ENCODE data around the gene SKI.

Gene SKI

DNA sequence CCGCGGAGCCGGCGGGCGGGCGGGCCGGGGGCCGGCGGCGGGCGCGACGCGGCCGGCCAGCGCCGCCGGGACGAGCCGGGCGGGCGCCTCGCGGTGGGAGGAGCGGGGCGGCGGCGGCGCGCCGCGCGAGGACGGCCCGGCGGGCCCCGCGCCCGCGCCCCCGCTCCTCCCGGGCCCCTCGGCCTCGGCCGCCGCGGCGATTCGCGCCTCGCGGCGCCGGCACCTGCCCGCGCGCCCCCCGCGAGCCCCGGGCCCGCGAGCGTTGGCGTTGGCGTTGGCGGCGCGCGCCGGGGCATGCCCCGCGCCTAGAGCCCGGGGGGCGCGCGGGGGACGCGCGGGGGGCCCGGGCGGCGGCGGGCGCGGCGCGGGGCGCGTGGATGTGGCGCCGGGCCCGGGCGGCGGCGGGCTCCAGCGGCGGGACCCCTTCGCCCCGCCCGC is at the start of gene SKI:
SKI (plus strand) TSS at position 163 of the 438 bp plus-strand sequence. CDS start 448 bp downstream, outside the sequence.
- DNase-seq, result no peak

DNA sequence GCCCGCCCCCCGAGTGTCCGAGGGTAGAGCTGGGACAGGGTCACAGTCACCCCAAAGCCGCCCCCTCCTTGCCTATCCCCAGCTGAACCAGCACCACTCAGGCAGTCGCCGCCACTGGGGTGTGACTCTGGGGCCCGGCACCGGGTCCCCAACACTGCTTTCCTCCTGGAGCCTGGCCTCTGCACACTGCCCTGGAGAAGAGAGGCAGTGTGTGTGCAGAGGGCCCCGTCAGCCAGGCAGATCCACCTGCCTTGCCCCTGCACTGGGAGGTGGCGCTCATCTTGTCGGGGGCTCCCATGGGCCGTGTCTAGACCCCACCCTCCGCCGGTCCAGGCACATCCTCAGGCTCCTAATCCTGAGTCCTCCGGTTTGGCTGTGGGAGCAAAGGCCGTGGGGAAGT is 49.2 kb upstream of the SKI start:
- DNase-seq, result no peak

DNA sequence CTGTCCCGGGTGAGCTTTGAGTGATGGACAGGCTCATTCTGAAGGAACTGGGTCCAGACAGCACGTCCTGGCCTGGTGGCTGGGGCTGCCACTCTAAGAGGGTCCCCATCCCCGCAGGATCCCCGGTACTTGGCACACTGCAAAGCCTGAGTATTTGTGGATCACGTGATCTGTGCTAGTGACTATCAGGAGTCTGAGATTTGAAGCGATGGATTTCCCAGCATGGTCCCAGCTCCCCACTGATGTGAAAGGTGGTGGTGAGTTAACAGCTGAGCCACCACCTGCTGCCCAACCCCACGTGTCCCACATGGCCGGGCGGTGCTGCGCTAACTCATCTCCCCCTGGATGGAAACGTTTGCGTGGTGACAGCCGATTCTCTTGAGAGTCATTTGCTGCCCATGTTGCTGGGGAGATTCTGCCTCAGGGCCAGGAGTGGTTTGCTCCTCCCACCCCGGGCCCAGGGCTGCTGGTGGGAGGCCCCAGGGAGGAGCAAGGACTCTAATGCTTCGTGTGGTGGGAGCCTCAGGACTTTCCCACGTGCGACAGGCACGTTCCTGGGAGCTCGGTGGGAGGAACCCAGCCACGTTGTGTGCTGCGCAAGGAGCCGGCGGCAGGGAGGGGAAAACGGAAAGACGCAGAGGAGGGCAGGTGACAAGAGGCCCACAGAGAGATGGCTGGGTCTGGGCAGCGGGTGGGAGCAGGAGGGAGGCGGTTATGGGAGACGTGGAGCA is 48.7 kb upstream of the SKI start:
- DNase-seq, result no peak

- no peak for DNase-seq
Measured at GRCh38 chr1:2180297-2181245, 47.5 kb upstream of the SKI start.

DNA sequence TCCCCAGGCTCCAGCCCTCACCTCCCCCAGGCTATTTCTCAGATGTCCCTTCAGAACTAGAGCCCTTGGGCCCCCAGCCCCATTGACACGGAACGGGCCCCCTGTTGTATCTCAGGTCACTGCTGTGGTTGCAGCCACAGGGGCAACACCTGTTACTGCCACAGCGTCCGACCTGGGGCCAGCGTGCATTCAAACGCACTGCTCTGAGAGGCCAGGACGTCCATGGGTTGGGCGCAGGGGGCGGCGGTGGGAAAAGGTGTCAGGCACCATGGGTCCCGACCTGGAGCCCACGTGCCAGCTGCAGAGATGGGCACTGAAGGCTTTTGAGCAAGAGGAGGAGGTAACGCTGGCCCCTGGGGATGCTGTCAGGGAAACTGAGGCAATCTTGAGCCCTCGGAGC is 46.8 kb upstream of the SKI start:
- no peak for DNase-seq

DNA sequence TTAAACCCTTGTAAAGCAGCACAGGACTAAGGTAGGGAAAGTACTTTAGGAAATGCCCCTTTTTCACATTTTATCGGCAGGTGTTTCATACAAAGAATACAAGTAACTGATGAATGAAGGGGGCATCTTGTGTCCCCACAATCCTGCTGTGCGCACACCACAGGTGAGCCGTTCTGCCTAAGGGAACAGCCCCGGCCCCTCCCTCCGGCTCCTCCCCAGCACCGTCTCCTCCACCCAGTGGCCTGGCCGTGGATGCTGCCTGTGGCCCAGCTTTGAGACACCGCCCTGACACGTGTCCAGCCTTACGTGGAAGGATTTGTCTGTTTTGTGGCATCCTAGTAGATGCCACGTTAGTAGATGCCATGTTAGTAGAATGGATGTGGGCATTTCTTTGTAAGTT is 46.4 kb upstream of the SKI start:
- DNase-seq, result no peak

DNA sequence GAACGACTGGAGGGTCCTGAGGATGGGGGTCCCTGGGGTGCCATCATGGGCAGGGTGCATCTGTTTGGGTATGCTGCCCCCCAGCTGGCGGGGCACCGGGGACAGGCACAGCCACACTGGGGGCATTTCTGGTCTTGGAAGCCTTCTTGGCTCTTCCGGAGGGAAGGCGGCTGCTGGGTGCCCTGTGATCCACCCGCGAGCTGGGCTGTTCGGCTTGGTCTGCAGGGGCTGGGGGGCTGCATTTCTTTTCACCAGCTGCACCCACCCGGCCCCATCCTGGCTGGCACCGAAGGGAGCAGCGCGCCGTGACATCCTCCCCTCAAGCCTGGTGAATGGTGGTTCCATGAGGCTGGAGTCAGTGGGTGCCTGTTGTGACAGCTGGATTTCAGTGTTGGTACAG is 45.7 kb upstream of the SKI start:
- DNase-seq, result no peak

DNA sequence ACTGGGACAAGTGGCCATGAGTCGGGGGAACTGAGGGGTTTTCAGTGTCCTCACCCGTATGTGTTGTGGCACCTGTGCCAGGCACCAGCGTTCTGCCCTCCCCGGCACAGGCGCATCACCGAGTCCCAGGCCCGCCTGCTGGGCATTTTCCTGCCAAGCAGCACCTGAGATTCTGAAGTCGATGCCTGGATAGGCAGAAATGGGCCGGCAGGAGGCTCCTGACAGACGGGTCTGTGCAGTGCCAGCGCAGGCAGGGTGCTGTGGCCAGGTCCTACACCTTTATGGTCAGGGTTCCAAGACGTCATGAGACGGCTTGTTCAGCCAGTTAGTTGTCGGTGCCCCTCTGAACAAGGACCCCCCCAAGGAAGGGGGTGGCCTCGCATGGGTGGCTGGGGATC is 44.2 kb upstream of the SKI start:
- no peak for DNase-seq

GRCh38 chr1:2184531-2184930 is 43.6 kb upstream of the SKI start:
- DNase-seq, result no peak

DNA sequence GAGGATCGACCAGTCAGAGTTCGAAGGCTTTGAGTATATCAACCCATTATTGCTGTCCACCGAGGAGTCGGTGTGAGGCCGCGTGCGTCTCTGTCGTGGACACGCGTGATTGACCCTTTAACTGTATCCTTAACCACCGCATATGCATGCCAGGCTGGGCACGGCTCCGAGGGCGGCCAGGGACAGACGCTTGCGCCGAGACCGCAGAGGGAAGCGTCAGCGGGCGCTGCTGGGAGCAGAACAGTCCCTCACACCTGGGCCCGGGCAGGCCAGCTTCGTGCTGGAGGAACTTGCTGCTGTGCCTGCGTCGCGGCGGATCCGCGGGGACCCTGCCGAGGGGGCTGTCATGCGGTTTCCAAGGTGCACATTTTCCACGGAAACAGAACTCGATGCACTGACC is 43.2 kb upstream of the SKI start:
- no peak for DNase-seq

DNA sequence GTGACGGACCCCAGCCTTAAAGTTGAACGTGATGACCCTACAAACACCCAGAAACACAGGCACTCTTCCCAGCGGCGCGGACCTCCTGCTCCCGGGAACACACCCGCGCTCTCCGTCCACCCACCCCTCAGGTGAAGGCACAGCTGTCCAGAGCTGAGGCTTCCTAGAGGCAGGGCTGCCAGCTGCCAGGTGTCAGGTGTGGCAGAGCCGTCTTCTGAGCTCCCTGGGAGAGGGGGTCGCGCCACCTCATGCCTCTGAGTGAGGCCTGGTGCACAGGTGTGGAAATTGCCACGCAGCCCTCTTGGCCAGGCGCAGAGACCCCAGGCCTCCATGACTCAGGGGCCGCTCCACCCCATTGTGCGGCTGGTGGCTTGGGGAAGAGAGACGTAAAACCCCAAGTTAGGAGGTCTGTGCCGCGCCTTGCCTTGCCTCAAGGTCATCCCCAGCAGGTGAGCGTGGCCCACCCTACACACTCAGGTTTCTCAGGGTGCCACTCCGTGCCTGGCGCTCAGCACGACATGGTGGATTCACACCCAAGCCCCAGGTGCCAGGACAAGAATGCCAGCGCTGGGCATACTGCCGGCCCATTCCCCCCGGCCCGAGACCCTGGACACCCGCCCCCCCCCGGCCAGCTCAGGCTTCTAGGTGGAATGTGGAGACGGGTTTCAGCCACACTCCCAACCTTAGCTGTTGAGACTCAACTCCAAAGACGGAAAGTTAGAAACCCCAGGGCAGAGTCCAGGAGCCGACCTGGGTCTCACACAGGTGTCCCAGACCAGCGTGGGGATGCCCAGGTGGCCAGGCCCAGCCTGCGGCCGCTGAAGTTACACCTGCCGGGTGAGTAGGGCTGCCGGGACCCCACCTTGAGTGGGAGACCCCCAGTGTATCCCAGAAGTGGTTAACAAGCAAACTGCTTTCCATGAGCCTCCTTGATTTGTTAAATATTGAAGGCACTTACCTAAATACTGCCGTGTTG is 42.0 kb upstream of the SKI start:
- DNase-seq, result no peak

DNA sequence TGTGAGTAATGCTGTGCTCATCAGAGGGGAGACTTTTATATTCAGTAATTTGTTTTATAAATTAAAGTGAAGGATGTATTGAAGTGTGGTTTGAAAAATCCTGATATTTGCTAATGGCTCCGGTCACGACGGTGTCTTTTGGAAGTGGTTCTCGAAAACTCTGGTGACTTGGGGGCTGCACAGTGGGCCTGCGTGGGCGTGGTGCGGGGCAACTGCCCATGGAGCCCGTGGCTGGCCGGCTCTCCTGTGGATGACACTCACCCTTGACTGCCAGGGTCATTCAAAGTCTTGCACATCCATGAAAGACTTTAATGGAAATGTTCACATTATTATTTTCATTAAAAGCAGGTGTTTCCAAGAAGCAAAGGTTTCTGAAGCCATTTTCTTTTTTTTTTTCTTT is 41.2 kb upstream of the SKI start:
- no peak for DNase-seq

- no peak for DNase-seq
Measured at GRCh38 chr1:2187619-2188018, 40.5 kb upstream of the SKI start.

- no peak for DNase-seq
Measured at GRCh38 chr1:2188336-2188735, 39.8 kb upstream of the SKI start.

- DNase-seq, result peak; percentile 69 to 88 (median 76)
Measured at GRCh38 chr1:2189459-2190425, 38.4 kb upstream of the SKI start.

GRCh38 chr1:2190491-2190976 is 37.6 kb upstream of the SKI start:
- DNase-seq, result no peak

DNA sequence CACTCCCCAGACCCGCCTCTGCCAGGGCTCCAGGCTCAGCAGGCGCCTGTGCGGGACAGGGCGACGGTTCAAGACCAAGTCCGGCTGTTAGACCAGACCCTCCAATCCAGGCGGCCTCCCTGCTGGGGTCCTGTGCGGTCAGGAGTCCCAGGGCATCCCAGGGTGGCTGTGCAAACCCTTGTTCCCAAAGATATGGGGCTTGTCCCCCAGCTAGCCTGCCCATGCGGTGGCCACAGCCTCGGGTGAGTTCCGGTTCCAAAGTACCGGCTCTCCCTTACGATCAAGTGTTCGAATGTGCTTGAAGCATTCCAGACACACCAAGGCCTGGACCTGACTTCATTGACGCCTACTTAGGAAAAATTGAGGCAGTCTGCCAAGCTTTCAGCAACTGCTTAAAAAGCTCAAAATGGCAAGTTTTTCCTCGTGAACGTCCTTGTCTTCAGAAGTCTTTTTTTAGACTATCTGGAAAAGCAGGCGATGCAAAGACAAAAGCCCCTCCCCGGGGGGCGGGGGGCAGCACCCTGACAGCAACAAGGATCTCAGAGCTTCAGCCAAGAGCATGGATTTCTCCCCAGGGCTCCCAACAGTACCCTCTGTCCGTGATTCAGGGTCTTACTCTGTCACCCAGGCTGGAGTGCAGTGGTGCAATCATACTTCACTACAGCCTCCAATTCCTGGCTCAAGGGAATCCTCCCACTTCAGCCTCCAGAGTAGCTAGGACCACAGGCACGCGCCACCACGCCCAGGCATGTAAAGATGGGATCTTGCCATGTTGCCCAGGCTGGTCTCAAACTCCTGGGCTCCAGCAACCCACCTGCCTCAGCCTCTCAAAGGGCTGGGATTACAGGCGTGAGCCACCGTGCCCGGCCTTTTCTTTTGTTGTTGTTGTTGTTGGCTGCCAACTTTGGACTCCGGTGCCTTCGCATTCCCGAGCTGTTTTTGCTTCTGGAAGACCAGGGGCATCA is 35.8 kb upstream of the SKI start:
- DNase-seq, result no peak

DNA sequence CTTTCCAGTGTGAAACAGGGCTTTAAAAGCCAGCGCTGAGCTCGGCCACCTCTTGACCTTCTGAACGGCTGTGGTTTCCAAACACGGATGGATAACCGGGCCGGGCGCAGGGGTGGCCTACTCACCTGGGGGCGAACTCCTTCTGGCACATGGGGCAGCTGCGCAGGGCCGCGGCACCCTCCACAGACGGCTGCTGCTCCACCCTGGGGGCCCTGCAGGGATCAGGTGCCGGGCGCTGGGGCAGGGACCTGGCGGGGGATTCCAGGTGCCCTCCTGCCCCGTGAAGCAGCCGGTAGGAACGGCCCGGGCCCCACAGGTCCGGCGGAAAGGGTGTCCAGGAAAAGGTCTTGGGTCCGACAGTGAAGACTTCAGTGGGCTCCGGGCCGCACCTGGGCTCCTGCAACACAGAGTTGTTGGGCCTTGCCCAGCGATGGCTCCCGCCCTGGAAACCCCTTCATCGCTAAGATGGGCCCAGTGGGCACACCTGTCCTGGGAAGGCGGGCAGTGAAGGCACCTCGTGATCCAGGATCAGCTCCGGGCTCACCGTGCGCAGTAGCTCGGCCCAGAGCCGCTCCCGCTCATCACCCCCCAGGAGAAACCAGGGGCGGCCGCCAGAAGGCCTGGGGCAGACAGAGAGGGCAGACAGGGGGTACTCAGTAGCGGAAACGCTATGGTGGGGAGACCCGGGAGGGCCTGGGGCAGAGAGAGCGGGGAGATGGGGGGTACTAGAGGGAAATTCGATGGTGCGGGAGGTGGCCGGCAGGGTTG is 34.4 kb upstream of the SKI start:
- no peak for DNase-seq

DNA sequence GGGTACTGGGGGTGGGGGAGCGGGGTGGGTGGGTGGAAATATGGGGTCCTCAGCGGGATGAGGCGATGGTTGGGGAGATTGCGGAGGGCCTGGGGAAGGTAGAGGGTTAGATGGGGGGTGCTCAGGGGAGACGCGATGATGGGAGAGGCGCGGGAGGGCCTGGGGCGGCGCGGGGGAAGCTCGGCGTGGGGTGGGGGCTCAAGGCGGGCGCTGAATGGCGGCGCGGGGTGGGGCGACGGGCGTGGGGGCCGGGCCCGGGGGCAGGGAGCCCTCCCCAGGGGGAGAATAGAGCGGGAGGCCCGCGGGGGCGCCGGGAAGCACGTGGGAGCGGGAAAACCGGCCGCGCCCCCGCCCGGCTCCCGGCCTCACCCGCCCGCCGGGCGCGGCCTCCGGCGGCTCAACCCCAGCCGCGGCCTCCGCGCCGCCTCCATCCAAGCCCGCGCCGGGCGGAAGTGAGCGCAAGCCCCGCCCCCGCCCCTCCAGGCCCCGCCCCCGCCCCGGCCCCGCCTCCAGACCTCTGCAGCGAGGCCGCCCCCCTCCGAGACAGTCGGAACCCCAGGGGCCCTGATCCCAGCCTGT is 33.7 kb upstream of the SKI start, which contains the start of gene FAAP20:
FAAP20 (minus strand) TSS at position 454 of the 579 bp plus-strand sequence; CDS start at position 431, 23 bp downstream.
- peak; percentile 69 to 86 (median 74) for DNase-seq
